NCI-H128 (cell line): ENCODE measurements around the gene SLC22A6.

Experiments
- DNase-seq: peaks from one replicate; lab custom pipeline; 2025; ENCODE audit not compliant: unreplicated experiment; lab: John Stamatoyannopoulos, UW

The SLC22A6 gene

GRCh38 chr11:62933750-62934495, 50.8 kb downstream of the SLC22A6 start:
- no peak for DNase-seq

GRCh38 chr11:62933285-62933684, 51.5 kb downstream of the SLC22A6 start:
- DNase-seq, result no peak

GRCh38 chr11:62931499-62932278, 53.1 kb downstream of the SLC22A6 start:
- DNase-seq, result no peak

- DNase-seq, result no peak
These were observed 54.1 kb downstream of the SLC22A6 start for GRCh38 chr11:62930666-62931065.

- no peak for DNase-seq
These were observed 54.6 kb downstream of the SLC22A6 start for GRCh38 chr11:62930157-62930556.

- no peak for DNase-seq
These were observed 56.8 kb downstream of the SLC22A6 start for GRCh38 chr11:62928011-62928410.

- no peak for DNase-seq
These were observed 57.9 kb downstream of the SLC22A6 start for GRCh38 chr11:62926680-62927455.
